ENCODE measurements around the gene SBF1. TPM values are rescaled to one million over a fixed set of nuclear protein-coding genes. Genes with fewer than 3 reads are reported as not detected.
"Not testable (repeated sequence)": the region's sequence is repeated elsewhere in the genome, so short reads cannot be mapped to it uniquely, and the experiment has no call there.

SBF1 gene
- total RNA-seq, 1 donor from 2014 or later, result 123 TPM

- FAIRE-seq (no peak), DNase-seq (ENCODE audit: low read depth) (no peak)
- no peak overlapping the region for H3K4me3 ChIP-seq (ENCODE audit: low read depth, low read length)
- TF ChIP-seq CTCF (IDR thresholded peaks at IDR 0.05; ENCODE audit: insufficient read depth, low read length, severe bottlenecking), result no peak
- H3K27me3 ChIP-seq (ENCODE audit: control insufficient read depth, insufficient read depth, low read length), result no peaks in the 10 kb centered on the region
- peaks cover 3% of the 10 kb centered on the region for H3K36me3 ChIP-seq (ENCODE audit: control insufficient read depth, insufficient read depth, low read length)
Measured at GRCh38 chr22:50400931-50401330, 73.9 kb downstream of the SBF1 start.

GRCh38 chr22:50400406-50400805 is 74.4 kb downstream of the SBF1 start:
- no peak for FAIRE-seq
- Histone ChIP-seq H3K36me3 (ENCODE audit: control insufficient read depth, insufficient read depth, low read length) (peaks cover 5% of the 10 kb centered on the region), H3K27me3 (ENCODE audit: control insufficient read depth, insufficient read depth, low read length) (no peaks in the 10 kb centered on the region)

GRCh38 chr22:50399751-50400331 is 75.0 kb downstream of the SBF1 start:
- TF ChIP-seq CTCF (IDR thresholded peaks at IDR 0.05; ENCODE audit: insufficient read depth, low read length, severe bottlenecking), result peak; percentile 68
- no peak overlapping the region for H3K4me3 ChIP-seq (ENCODE audit: low read depth, low read length)
- DNase-seq (ENCODE audit: low read depth) (peak; percentile 10), FAIRE-seq (no peak)
- H3K27me3 ChIP-seq (ENCODE audit: control insufficient read depth, insufficient read depth, low read length), result no peaks in the 10 kb centered on the region
- H3K36me3 ChIP-seq (ENCODE audit: control insufficient read depth, insufficient read depth, low read length), result peaks cover 7% of the 10 kb centered on the region

More at GRCh38 chr22:50400406-50400805, 74.4 kb downstream of the SBF1 start:
- TF ChIP-seq CTCF (IDR thresholded peaks at IDR 0.05; ENCODE audit: insufficient read depth, low read length, severe bottlenecking), result no peak
- DNase-seq (ENCODE audit: low read depth), result no peak
- no peak overlapping the region for H3K4me3 ChIP-seq (ENCODE audit: low read depth, low read length)

- no peak for FAIRE-seq
- peaks cover 7% of the 10 kb centered on the region for H3K36me3 ChIP-seq (ENCODE audit: control insufficient read depth, insufficient read depth, low read length)
Measured at GRCh38 chr22:50398831-50399648, 75.8 kb downstream of the SBF1 start.

GRCh38 chr22:50397371-50398060 is 77.3 kb downstream of the SBF1 start:
- not testable (repeated sequence) for H3K4me3 ChIP-seq (ENCODE audit: low read depth, low read length); DNase-seq (ENCODE audit: low read depth); FAIRE-seq; H3K27me3 ChIP-seq (ENCODE audit: control insufficient read depth, insufficient read depth, low read length)
- peaks cover 10% of the 10 kb centered on the region for H3K36me3 ChIP-seq (ENCODE audit: control insufficient read depth, insufficient read depth, low read length)

More at GRCh38 chr22:50398831-50399648, 75.8 kb downstream of the SBF1 start:
- H3K4me3 ChIP-seq (ENCODE audit: low read depth, low read length), result no peak overlapping the region
- H3K27me3 ChIP-seq (ENCODE audit: control insufficient read depth, insufficient read depth, low read length), result no peaks in the 10 kb centered on the region
- no peak for TF ChIP-seq CTCF (IDR thresholded peaks at IDR 0.05; ENCODE audit: insufficient read depth, low read length, severe bottlenecking)
- DNase-seq (ENCODE audit: low read depth), result no peak

GRCh38 chr22:50396751-50397370 is 78.0 kb downstream of the SBF1 start:
- H3K4me3 ChIP-seq (ENCODE audit: low read depth, low read length), result no peak overlapping the region
- no peak for TF ChIP-seq CTCF (IDR thresholded peaks at IDR 0.05; ENCODE audit: insufficient read depth, low read length, severe bottlenecking)
- no peak for DNase-seq (ENCODE audit: low read depth)
- FAIRE-seq, result no peak
- peaks cover 10% of the 10 kb centered on the region for H3K36me3 ChIP-seq (ENCODE audit: control insufficient read depth, insufficient read depth, low read length)
- no peaks in the 10 kb centered on the region for H3K27me3 ChIP-seq (ENCODE audit: control insufficient read depth, insufficient read depth, low read length)
